ENCODE results near the gene PEX14.

The PEX14 gene

GRCh38 chr1:10653370-10654125, 178.8 kb downstream of the PEX14 start:
- DNase-seq, result no peak

- DNase-seq, result no peak
Observed at GRCh38 chr1:10655002-10655401, 180.3 kb downstream of the PEX14 start.

GRCh38 chr1:10656431-10656830, 181.7 kb downstream of the PEX14 start:
- DNase-seq, result no peak

GRCh38 chr1:10657088-10657847, 182.5 kb downstream of the PEX14 start:
- no peak for DNase-seq

GRCh38 chr1:10658396-10659066, 183.8 kb downstream of the PEX14 start:
- no peak for DNase-seq

- DNase-seq, result no peak
Observed at GRCh38 chr1:10659218-10659617, 184.5 kb downstream of the PEX14 start.

GRCh38 chr1:10659646-10660540, 185.1 kb downstream of the PEX14 start:
- no peak for DNase-seq

- DNase-seq, result no peak
Observed at GRCh38 chr1:10661453-10661852, 186.7 kb downstream of the PEX14 start.

GRCh38 chr1:10662090-10662688, 187.4 kb downstream of the PEX14 start:
- no peak for DNase-seq

GRCh38 chr1:10662824-10663677, 188.3 kb downstream of the PEX14 start:
- DNase-seq, result no peak

- DNase-seq, result no peak
Observed at GRCh38 chr1:10663678-10664035, 188.9 kb downstream of the PEX14 start.

GRCh38 chr1:10664251-10664650, 189.5 kb downstream of the PEX14 start:
- DNase-seq, result no peak

- DNase-seq, result no peak
Observed at GRCh38 chr1:10665226-10665625, 190.5 kb downstream of the PEX14 start.

- no peak for DNase-seq
Observed at GRCh38 chr1:10665930-10666850, 191.4 kb downstream of the PEX14 start.

- no peak for DNase-seq
Observed at GRCh38 chr1:10667861-10668761, 193.4 kb downstream of the PEX14 start.

- no peak for DNase-seq
Observed at GRCh38 chr1:10669570-10669969, 194.8 kb downstream of the PEX14 start.

- no peak for DNase-seq
Observed at GRCh38 chr1:10670190-10670589, 195.4 kb downstream of the PEX14 start.

GRCh38 chr1:10671090-10671489, 196.3 kb downstream of the PEX14 start:
- DNase-seq, result no peak

Measured in NCI-H1436 treated with DMSO at 0.1 percent for 48 hours (cell line).